T1000 (cell line): ENCODE data around the gene MID1.

Experiments used
- DNase-seq: peaks from one replicate; lab custom pipeline; 2025; ENCODE audit warnings: mixed read lengths; lab: John Stamatoyannopoulos, UW

Gene MID1

GRCh38 chrX:10576777-10577447 lies 43.5 kb downstream of the MID1 start:
- DNase-seq = no peak

DNA sequence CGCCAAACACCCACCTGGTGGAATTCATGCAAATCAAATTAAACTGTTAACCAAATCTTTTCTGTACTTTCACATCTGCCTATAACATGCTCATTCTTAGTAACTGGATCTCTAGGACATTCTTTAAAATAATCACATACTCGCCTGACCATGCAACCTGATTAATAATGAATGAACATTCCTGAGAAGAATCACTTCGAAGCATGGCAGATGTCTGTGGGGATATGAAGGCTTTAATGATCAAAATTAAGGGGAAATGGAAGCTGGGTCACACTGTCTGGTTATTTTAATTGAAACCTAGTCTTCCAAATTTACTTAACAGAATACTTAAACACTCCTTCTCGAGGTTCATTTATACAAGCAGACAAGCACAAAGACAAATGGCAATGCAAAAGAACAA lies 44.2 kb downstream of the MID1 start:
- DNase-seq = no peak

GRCh38 chrX:10574663-10575062 lies 45.7 kb downstream of the MID1 start:
- no peak for DNase-seq

DNA sequence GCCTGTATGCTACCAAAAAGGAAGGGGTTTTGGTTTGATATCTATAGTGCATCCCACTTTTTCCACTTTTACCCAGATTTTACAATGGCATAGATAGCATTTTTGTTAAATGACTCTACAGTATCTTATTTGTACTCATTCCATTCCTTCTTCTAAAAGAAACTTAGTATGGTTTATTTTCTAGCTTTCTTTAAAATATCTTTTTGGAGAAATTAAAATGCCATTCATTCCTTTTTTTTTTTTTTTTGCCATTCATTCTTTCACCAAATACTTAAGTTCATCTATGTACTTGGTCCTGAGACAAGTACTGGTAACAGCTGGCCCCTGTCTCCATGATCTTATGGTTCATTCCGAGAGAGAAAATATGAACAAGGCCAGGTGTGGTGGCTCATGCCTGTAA lies 49.1 kb downstream of the MID1 start:
- no peak for DNase-seq

DNA sequence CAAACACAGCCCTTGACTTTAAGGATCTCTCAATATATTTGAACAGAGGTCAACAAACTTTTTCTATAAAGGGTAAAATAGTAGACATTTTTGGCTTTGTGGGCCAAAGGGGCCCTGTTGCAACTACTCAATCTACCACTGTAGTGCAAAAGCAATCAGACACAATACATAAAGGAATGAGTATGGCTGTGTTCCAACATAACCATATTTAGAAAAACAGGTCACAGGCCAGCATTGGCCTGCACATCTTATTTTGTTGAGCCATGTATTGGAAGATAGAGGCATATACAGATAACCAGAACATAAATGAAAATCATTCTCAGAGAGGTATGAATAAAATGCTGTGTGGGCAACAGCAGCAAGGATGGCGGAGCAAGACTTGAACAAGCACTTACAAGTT lies 49.8 kb downstream of the MID1 start:
- DNase-seq = no peak

DNA sequence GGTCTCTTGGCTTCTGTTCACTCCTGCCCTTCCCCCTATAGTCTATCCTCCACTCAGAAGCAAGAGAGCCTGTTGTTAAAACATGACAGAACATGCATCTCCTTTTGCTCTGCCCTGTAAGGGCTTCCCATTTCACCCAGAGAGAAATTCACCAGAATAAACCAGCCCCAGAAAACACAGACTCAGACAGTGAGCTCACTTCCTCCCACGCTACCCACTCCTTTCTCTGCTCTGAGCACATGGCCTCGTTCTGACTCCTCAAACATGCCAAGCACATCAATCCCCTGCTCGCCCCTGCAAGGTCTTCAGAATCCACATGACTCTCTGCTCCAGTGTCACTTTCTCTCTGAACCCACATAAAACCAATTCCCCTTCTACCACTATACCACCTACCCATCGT lies 50.4 kb downstream of the MID1 start:
- no peak for DNase-seq

- no peak for DNase-seq
Observed at GRCh38 chrX:10568428-10568827, 52.0 kb downstream of the MID1 start.

- DNase-seq = no peak
Observed at GRCh38 chrX:10567136-10567535, 53.2 kb downstream of the MID1 start.

GRCh38 chrX:10566716-10567097 lies 53.7 kb downstream of the MID1 start:
- DNase-seq = no peak

GRCh38 chrX:10564484-10564883 lies 55.9 kb downstream of the MID1 start:
- DNase-seq = no peak

GRCh38 chrX:10557166-10557565 lies 63.2 kb downstream of the MID1 start:
- DNase-seq = no peak

GRCh38 chrX:10556405-10556804 lies 64.0 kb downstream of the MID1 start:
- no peak for DNase-seq

GRCh38 chrX:10555846-10556245 lies 64.5 kb downstream of the MID1 start:
- DNase-seq = no peak

- no peak for DNase-seq
Observed at GRCh38 chrX:10554612-10555270, 65.6 kb downstream of the MID1 start.

- DNase-seq = peak; percentile 13
Observed at GRCh38 chrX:10549280-10549679, 71.1 kb downstream of the MID1 start.

DNA sequence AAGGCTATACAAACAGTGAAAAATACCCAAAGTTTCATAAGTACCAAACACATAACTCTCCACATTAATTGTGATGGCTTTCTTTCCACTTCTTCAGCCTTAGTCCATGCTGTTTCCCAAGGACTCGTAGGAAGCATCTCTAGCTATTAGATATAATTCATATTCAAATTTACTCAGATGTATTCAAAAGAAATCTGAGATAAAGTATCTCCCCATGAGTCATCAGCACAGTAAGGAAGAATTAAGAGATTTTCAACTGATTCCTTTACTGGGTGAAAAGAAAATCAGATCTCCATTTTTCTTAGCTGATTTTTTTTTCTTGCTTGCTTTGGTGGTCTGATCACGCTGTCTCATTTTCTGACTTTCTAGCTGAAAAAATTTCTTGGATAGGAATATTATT lies 71.7 kb downstream of the MID1 start:
- DNase-seq = no peak

GRCh38 chrX:10545882-10546281 lies 74.5 kb downstream of the MID1 start:
- no peak for DNase-seq

DNA sequence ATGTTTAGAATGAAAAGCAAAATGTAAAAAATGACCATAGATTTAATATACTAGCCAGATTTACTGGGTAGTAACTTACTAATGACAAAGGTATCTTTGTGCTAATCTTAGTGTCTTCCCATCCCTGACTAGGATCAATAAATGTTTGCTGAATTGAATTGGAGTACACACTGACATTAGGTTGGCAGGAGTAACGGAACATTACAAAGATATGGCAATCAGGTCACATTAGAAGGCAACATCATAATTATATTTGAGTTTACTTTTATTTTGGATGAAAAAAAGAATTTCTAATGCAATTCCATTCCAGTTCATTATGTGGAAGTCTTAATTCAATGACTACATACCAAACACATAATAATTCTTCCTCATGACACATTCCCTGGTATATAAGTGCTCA lies 77.8 kb downstream of the MID1 start:
- no peak for DNase-seq

DNA sequence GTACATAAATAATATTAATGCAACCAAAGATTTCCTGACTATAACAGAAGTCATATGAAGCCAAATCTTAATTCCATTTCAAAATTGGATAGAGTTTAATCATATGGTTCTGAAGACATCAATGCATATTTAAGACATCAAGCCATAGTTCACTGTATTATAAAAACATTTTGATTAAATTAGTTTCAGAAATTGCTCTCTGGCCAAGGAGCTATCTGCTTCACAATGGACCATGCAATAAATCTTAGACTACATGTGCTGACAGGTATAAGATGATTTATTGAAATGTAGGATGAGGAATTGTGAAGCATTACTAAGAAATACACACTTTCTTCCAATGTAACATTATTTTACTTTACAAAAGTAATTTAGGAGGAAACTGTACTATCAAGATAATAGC lies 81.6 kb downstream of the MID1 start:
- DNase-seq = no peak

GRCh38 chrX:10537308-10537707 lies 83.1 kb downstream of the MID1 start:
- DNase-seq = no peak

- DNase-seq = no peak
Observed at GRCh38 chrX:10536744-10537143, 83.6 kb downstream of the MID1 start.

DNA sequence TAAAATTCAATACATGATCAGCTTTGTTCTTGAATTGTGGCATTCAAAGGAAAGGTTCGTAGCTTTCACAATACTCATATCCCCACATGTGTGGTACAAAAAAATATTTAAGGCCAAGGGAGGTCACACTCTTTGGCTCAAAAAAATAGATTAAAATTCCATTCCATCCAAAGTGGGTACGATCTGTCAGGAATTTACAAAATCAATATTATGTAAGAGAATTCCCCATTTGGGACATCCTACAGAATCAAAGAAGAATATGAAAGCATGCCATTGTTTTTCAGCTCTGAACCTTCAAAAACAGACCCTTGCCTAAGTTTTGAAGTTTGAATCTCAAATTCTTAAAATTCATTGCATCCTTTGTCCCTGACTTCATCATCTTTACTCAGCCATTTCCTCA lies 85.8 kb downstream of the MID1 start:
- no peak for DNase-seq

- no peak for DNase-seq
Observed at GRCh38 chrX:10533696-10534365, 86.6 kb downstream of the MID1 start.

- DNase-seq = no peak
Observed at GRCh38 chrX:10531927-10532326, 88.5 kb downstream of the MID1 start.
